Activated T-cell treated with anti-CD3 and anti-CD28 coated beads, Interleukin-2, amount 50 U/mL, for 24 hours (primary cell): Measurements from ENCODE around the gene CREB1.

Experiments used
- DNase-seq: peaks from one replicate; pipeline ENCODE4 v3.0.0-alpha.2; 2020
- H3K27ac Mint-ChIP-seq: 2 replicates; pipeline ENCODE4 v1.8.0; 2020; ENCODE audit warnings: mild to moderate bottlenecking, mixed read lengths
- H3K27me3 Mint-ChIP-seq: 2 replicates; pipeline ENCODE4 v1.8.0; 2020; ENCODE audit warnings: mixed read lengths
- H3K36me3 Mint-ChIP-seq: 2 replicates; pipeline ENCODE4 v1.8.0; 2020; ENCODE audit warnings: low read depth, mixed read lengths
- H3K4me1 Mint-ChIP-seq: 2 replicates; pipeline ENCODE4 v1.8.0; 2020; ENCODE audit warnings: low read depth, mixed read lengths
- H3K4me3 Mint-ChIP-seq: 2 replicates; pipeline ENCODE4 v1.8.0; 2020; ENCODE audit warnings: mild to moderate bottlenecking, moderate library complexity, mixed read lengths
- H3K9me3 Mint-ChIP-seq: 2 replicates; pipeline ENCODE4 v1.8.0; 2020; ENCODE audit warnings: mixed read lengths

Gene CREB1

DNA sequence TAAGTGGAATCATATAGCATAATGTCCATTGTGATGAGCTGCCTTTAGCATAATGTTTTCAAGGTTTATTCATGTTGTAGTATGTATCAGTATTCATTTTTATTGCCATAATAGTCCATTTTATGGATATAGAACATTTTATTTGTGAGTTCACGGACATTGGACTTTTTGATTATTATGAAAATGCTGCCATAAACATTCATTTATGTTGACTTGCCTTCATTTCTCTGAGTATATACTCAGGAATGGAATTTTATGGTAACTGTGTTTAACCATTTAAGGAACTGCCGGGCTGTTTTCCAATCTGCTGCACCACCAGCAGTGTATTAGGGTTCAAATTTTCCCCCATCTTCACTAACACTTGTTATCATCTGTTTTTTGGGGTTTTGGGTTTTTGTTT is 12.2 kb downstream of the CREB1 start:
- Mint-ChIP-seq H3K4me1 (peaks cover 75% of the 10 kb centered on the region), H3K27me3 (no peaks in the 10 kb centered on the region)
- no peak for DNase-seq

GRCh38 chr2:207543272-207543671 is 13.5 kb downstream of the CREB1 start:
- H3K36me3 Mint-ChIP-seq = peaks cover 59% of the 10 kb centered on the region
- no peak overlapping the region for H3K4me3 Mint-ChIP-seq
- no peak overlapping the region for H3K27ac Mint-ChIP-seq
- H3K4me1 Mint-ChIP-seq = peaks cover 74% of the 10 kb centered on the region
- no peaks in the 10 kb centered on the region for H3K9me3 Mint-ChIP-seq
- DNase-seq = no peak
- no peaks in the 10 kb centered on the region for H3K27me3 Mint-ChIP-seq

More for the DNA sequence above, 12.2 kb downstream of the CREB1 start:
- H3K36me3 Mint-ChIP-seq = peaks cover 65% of the 10 kb centered on the region
- H3K27ac Mint-ChIP-seq = no peak overlapping the region
- no peaks in the 10 kb centered on the region for H3K9me3 Mint-ChIP-seq
- H3K4me3 Mint-ChIP-seq = no peak overlapping the region

DNA sequence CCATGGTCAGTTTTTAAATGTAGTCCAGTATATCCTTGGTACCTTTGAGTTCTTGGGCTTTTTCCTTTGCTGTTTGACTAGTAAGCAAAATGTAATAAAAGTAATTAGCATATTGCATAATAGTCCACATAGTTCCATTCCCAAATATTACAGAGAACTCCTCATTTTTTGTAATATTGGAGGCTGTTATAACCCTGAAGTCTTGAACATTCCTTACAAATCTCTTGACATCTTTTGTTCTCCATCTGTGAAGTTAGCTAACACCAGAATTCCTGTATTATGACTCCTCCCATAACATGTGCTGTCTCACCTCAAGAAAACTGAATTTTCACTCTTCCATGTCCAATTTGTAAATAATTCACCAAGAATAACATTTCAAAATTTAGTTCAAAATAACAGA is 17.1 kb downstream of the CREB1 start:
- DNase-seq = no peak
- Mint-ChIP-seq H3K4me1 (peaks cover 82% of the 10 kb centered on the region), H3K9me3 (no peaks in the 10 kb centered on the region), H3K27me3 (no peaks in the 10 kb centered on the region), H3K36me3 (peaks cover 53% of the 10 kb centered on the region), H3K27ac (peak overlapping the region; percentile 34), H3K4me3 (no peak overlapping the region)

DNA sequence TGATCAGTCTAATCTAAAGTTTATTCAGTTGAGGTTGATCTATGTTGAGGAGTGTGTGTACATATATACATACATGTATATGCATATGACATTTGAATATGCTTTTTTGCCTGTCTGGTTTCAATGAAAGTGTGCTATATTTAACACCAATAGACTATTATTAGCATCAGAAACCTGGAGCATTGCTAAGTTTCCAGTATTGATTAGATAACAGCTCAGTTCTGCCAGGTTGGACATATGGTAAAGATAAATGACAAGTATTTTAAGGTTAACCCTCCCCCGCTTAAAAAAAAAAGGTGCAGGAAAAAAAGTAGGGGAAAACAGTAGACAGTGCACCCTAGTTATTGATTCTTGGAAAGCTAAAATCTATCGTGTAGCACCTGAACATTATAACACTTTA is 19.4 kb downstream of the CREB1 start:
- Mint-ChIP-seq H3K4me1 (peaks cover 73% of the 10 kb centered on the region), H3K4me3 (no peak overlapping the region), H3K9me3 (no peaks in the 10 kb centered on the region), H3K27me3 (no peaks in the 10 kb centered on the region), H3K36me3 (peaks cover 56% of the 10 kb centered on the region), H3K27ac (peak overlapping the region; percentile 37)
- DNase-seq = no peak

- Mint-ChIP-seq H3K36me3 (peaks cover 83% of the 10 kb centered on the region), H3K4me3 (no peak overlapping the region), H3K9me3 (no peaks in the 10 kb centered on the region), H3K27ac (peak overlapping the region; percentile 2), H3K27me3 (no peaks in the 10 kb centered on the region), H3K4me1 (peaks cover 38% of the 10 kb centered on the region)
- no peak for DNase-seq
Measured at GRCh38 chr2:207558079-207558491, 28.3 kb downstream of the CREB1 start.

GRCh38 chr2:207561386-207562080 is 31.8 kb downstream of the CREB1 start:
- Mint-ChIP-seq H3K27ac (no peak overlapping the region), H3K9me3 (no peaks in the 10 kb centered on the region), H3K4me3 (no peak overlapping the region), H3K4me1 (peaks cover 34% of the 10 kb centered on the region), H3K27me3 (no peaks in the 10 kb centered on the region), H3K36me3 (peaks cover 89% of the 10 kb centered on the region)
- no peak for DNase-seq

GRCh38 chr2:207565736-207566500 is 36.2 kb downstream of the CREB1 start:
- Mint-ChIP-seq H3K9me3 (no peaks in the 10 kb centered on the region), H3K36me3 (peaks cover 89% of the 10 kb centered on the region), H3K27me3 (no peaks in the 10 kb centered on the region), H3K4me3 (no peak overlapping the region), H3K27ac (peak overlapping the region; percentile 26), H3K4me1 (peaks cover 36% of the 10 kb centered on the region)
- no peak for DNase-seq

- H3K27me3 Mint-ChIP-seq = no peaks in the 10 kb centered on the region
- H3K4me1 Mint-ChIP-seq = peaks cover 33% of the 10 kb centered on the region
- H3K9me3 Mint-ChIP-seq = no peaks in the 10 kb centered on the region
- H3K36me3 Mint-ChIP-seq = peaks cover 88% of the 10 kb centered on the region
- no peak for DNase-seq
- H3K27ac Mint-ChIP-seq = no peak overlapping the region
- H3K4me3 Mint-ChIP-seq = no peak overlapping the region
Measured at GRCh38 chr2:207567671-207568070, 37.9 kb downstream of the CREB1 start.

DNA sequence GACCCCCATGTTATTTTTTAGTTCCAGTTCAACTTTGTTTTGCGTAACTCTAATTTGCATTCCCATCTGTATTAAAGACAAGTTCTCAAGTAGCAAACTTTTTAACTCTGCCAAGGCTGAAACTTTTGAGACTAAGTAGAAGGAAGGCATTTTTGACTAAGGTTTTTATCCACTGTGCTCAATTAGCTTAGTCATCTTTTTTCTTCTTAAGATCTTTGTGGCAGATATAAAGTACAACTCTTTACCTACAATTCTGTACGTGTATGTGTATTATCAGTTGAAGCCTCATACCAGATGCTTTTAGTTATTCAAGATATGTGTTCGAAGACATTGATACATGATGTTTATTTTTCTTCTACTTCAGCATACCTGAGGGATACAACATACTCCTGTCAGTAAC is 41.6 kb downstream of the CREB1 start:
- H3K27ac Mint-ChIP-seq = peak overlapping the region; percentile 18
- H3K4me1 Mint-ChIP-seq = peaks cover 32% of the 10 kb centered on the region
- H3K9me3 Mint-ChIP-seq = no peaks in the 10 kb centered on the region
- no peaks in the 10 kb centered on the region for H3K27me3 Mint-ChIP-seq
- peaks cover 91% of the 10 kb centered on the region for H3K36me3 Mint-ChIP-seq
- H3K4me3 Mint-ChIP-seq = no peak overlapping the region
- DNase-seq = no peak

GRCh38 chr2:207584952-207585351 is 55.2 kb downstream of the CREB1 start:
- DNase-seq = no peak
- Mint-ChIP-seq H3K4me3 (no peak overlapping the region), H3K36me3 (peaks cover 93% of the 10 kb centered on the region), H3K4me1 (peaks cover 18% of the 10 kb centered on the region), H3K27me3 (no peaks in the 10 kb centered on the region), H3K9me3 (peaks cover 4% of the 10 kb centered on the region), H3K27ac (peak overlapping the region; percentile 12)

- no peak overlapping the region for H3K27ac Mint-ChIP-seq
- no peaks in the 10 kb centered on the region for H3K27me3 Mint-ChIP-seq
- no peak for DNase-seq
- no peak overlapping the region for H3K4me3 Mint-ChIP-seq
- H3K36me3 Mint-ChIP-seq = peaks cover 96% of the 10 kb centered on the region
- H3K4me1 Mint-ChIP-seq = peaks cover 13% of the 10 kb centered on the region
- peaks cover 9% of the 10 kb centered on the region for H3K9me3 Mint-ChIP-seq
Measured at GRCh38 chr2:207587305-207587704, 57.5 kb downstream of the CREB1 start.

- Mint-ChIP-seq H3K27ac (peak overlapping the region; percentile 15), H3K36me3 (peaks cover 97% of the 10 kb centered on the region)
Measured at GRCh38 chr2:207589143-207589542, 59.4 kb downstream of the CREB1 start.

GRCh38 chr2:207593277-207593676 is 63.5 kb downstream of the CREB1 start:
- H3K9me3 Mint-ChIP-seq = peaks cover 12% of the 10 kb centered on the region
- no peak overlapping the region for H3K27ac Mint-ChIP-seq
- H3K36me3 Mint-ChIP-seq = peaks cover 94% of the 10 kb centered on the region
- peaks cover 14% of the 10 kb centered on the region for H3K4me1 Mint-ChIP-seq
- no peaks in the 10 kb centered on the region for H3K27me3 Mint-ChIP-seq
- H3K4me3 Mint-ChIP-seq = no peak overlapping the region
- DNase-seq = no peak

More at GRCh38 chr2:207589143-207589542, 59.4 kb downstream of the CREB1 start:
- no peak for DNase-seq
- H3K27me3 Mint-ChIP-seq = no peaks in the 10 kb centered on the region
- H3K9me3 Mint-ChIP-seq = peaks cover 12% of the 10 kb centered on the region
- H3K4me3 Mint-ChIP-seq = no peak overlapping the region
- H3K4me1 Mint-ChIP-seq = peaks cover 15% of the 10 kb centered on the region

DNA sequence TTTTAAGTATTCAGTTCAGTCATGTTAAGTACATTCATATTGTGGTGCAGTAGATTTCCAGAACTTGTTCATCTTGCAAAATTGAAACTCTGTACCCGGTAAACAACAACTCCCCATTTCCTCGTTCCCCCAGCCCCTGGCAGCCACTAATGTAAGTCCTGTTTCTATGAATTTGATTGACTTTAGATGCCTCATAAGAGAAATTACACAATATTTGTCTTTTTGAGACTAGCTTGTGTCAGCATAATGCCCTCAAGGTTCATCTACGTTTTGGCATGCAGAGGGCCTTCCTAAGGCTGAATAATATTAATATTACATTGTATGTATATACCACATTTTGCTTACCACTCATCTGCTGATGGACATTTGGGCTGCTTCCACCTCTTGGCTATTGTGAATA is 64.5 kb downstream of the CREB1 start:
- H3K4me3 Mint-ChIP-seq = no peak overlapping the region
- H3K36me3 Mint-ChIP-seq = peaks cover 89% of the 10 kb centered on the region
- H3K27ac Mint-ChIP-seq = peak overlapping the region; percentile 74
- DNase-seq = no peak
- peaks cover 11% of the 10 kb centered on the region for H3K4me1 Mint-ChIP-seq
- peaks cover 12% of the 10 kb centered on the region for H3K9me3 Mint-ChIP-seq
- no peaks in the 10 kb centered on the region for H3K27me3 Mint-ChIP-seq

GRCh38 chr2:207594731-207595130 is 65.0 kb downstream of the CREB1 start:
- no peak for DNase-seq
- Mint-ChIP-seq H3K27ac (peak overlapping the region; percentile 23), H3K9me3 (peaks cover 10% of the 10 kb centered on the region), H3K36me3 (peaks cover 89% of the 10 kb centered on the region), H3K4me3 (no peak overlapping the region), H3K27me3 (no peaks in the 10 kb centered on the region), H3K4me1 (peaks cover 12% of the 10 kb centered on the region)
